Mesenteric fat pad (tissue), 1 donor: ENCODE data around the gene UVSSA. TPM values are rescaled to one million over a fixed set of nuclear protein-coding genes. Genes with fewer than 3 reads are reported as not detected.

Source experiments
- DNase-seq: peaks from one replicate; pipeline ENCODE4 v3.0.0-alpha.2; 2020; ENCODE audit warnings: low spot score
- total RNA-seq: library from RNA; stranded (reverse); fragmentation: NEBNext Ultra II Directional; extraction: Animal tissue kit (Norgen Biotek cat#: 25700); gene quantifications from one replicate; pipeline ENCODE4 v1.2.1, GENCODE V29; 2021
- donor health status: DM: yes; HTN: yes; CAD: no.

UVSSA gene
- total RNA-seq, 1 donor from 2014 or later = 19.0 TPM

DNA sequence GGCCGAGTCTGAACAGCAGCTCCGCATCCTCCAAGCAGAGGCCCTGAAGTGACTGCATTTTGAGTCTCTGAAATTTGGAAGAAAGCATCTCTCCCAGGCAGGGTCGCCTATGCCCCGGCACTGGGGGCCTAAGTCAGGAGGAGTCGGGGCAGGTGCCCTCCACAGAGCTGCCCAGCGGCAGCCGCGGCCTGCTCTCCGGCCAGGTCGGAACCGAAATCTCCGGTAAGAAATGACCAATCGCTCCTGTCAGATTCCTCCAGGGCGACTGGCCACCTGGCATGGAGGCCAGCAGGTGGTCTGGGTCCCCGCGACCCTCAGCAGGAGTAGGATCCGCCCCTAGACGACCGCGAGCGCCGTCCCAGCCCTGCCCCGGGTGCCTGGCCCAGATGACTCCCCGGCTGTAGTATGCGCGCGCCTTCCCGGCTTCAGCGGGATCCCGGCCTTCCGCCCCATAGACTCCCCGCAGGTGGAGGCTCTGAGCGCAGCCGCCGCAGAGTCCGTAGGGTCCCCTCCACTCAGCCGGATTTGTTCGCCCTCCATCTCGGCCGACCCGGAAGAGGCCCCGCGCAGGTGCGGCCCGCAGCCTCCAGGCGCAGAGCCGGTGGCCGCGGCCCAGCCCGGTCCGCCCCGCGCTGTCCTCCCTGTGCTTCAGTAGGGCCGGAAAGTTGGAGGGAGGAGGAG lies 57.7 kb downstream of the UVSSA start:
- DNase-seq = peak; percentile 81

DNA sequence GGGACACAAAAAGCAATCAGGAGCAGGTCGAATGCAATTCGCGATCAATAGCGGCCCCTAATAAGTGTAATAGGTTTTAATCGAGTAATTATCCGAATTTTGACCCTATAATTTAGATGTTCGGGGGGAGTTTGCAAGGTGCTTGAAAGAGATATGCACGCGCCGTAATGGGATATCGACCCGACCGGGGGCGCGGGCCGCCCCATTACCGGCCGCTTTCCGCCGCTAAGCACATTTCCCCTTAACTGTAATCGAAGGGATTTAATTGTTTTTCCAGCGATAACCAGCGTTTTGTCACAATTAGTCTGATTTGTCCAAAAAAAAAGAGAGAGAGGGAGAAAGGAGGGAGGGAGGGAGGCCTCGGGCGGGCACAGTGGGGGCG lies 58.2 kb downstream of the UVSSA start:
- no peak for DNase-seq

DNA sequence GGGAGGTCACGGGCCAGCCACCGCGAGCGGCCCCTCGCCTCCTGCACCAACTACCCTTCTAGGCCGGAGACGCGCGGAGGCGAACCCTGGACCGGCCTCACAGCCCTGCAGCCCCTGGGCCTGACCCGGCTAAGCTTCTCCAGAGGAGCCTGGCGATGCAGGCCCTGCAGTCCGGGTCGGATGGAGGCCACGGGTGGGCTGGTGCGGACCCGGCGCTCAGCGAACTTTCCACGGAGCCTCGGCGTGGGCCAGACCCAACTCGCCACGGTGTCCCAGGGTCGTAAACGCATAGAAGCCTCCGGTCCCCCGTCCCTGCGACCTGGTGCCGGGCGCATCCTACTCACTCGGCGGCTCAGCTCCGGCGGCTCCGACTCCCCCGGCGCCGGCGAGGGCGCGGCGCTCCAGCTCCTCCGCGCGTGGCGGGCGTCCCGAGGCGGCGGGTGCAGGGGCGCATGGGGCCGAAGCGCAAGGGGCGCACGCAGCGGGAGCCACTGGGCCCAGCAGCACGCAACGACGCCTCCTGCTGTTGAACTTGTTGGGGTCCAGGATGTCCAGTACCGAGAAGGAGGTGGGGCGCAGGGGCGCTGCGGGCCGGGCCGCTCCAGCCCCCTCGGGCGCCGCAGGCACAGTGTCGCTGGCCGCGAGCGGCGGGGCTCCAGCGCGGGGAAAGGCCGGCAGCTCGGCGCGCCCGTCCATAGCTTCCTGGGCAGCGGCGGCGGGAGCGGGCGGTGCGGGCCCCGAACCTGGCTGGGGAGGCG lies 58.8 kb downstream of the UVSSA start:
- DNase-seq = peak; percentile 86

DNA sequence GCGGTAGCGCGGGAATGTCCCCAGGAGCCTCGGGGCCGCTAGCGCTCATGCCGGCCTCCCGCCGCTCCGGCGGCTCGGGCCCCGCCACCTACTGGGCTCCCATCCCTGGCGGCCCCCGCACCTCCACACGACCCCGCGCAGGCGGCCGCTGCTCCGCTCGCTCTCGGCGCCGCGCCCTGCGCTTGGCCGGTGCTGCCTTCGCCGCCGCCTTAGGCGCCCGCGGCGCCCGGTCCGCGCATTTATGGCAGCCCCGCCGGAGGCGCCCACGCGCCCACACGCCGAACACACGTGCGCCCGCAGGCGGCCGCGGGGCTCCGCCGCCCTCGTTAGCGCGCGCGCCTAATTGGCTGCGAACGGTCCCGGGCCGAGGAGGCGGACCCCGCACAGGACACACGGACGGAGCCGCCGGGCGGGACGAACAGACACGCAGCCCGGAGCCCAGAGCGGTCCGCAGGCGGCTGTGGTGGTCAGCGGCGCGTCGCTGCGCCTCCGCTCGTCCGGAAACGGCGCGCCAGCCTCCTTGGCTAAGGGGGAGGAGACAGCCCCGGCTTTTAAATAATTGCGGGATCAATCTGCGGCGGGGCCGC lies 59.5 kb downstream of the UVSSA start, which contains the start of gene NKX1-1:
NKX1-1 (minus strand) TSS at position 49 of the 587 bp plus-strand sequence; CDS start at position 49, 0 bp downstream.
- DNase-seq = peak; percentile 88

DNA sequence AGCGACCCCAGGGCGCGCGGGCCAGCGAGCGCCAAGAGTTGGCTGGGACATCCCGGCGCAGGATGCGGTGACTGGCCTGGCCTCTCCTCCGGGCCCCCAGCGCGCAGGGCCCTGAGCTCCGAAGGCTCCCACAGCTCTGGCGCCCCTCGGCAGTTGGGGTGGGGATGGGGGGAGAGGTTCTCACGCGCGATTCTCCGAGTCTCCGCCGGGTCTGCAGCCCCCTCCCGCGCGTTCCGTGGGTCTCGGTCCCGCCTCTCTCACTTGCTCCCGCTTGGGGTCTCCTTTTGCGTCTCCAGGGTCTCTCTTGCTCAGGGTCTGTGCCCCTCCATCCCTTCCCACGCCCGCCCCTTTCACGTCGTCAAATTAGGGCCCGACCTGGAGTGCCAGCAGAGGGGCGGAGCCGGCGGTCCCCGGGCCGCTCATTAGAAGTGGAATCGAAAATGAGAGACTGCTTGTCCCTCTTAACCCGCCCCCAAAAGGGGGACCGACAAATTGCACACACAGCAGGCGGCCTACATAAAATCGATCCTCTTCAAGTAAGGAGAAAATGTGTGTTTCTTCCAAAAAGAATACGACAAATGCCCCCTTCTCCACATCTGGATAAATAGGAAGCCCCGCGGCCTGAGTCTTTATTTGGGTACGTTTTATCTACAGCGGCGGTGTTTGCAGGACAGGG lies 60.1 kb downstream of the UVSSA start:
- peak; percentile 39 for DNase-seq

DNA sequence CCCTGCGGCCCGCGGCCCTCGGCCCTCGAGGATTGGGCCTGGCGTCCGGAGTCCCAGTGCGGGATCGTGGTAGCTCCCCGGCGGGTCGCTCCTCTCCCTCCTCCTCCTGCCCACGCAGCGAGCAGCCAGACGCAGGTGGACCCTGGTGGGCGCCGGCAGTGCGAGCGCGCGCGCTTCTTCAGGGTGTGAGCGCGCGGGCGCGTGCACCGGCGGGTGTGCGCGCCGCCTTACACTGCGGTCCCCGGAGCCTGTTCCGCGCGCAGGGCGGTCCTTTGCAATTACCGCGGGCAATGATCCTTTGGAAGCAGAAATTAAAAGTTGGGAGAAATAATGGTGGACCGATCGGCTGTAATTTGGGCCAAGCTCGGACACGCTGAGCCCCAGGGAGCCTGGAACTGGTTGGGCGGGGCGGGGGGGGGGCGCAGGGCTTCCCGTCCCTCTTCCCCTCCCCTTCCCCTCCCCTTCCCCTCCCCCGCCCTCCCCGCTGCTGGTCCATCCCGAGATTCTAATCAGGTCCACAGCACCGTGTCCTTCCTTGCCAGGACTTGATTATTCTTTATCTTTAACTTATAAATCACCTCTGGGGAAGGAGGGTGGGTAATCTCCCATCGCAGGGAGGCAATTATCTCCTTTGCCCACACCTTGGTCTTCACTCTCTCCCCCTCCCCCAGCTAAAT lies 60.8 kb downstream of the UVSSA start:
- DNase-seq = peak; percentile 68

DNA sequence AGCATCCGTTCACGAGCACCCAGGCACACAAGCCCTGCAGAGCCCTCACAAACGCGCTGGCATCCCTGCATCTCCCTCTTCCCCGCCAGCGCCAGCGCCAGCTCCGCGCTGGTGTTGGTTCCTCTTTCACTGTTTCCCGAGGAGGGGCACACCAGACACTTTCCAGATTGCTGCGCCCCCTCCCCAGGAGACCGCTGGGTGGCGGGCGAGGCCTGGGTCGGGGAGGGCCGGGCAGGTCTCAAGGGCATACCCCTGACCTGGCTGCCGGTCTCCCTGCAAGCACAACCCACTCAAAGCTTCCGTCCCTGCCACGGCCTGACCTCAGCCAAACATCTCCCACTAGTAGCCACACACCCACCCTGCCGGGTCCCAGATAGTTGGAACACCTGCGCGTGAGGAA lies 61.4 kb downstream of the UVSSA start:
- peak; percentile 65 for DNase-seq

DNA sequence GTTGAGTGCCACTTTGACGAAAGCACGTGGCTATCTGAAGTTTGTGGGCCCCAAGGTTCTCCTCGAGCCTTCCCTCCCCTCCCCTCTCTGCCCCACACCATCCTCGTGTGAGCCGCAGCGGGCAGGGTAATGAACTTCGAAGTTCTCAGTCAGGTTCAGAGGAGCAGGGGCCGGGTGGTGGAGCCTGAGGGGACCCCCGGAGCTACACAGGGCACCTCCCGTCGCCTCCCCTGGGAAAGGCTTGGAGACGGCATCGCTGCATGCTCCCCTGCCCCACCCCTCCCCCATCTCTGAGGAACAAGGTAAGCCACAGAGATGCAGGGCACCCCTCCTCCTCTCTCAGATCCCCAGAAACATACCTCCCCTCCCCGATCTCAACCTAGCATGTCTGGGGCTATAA lies 62.1 kb downstream of the UVSSA start:
- DNase-seq = peak; percentile 88

DNA sequence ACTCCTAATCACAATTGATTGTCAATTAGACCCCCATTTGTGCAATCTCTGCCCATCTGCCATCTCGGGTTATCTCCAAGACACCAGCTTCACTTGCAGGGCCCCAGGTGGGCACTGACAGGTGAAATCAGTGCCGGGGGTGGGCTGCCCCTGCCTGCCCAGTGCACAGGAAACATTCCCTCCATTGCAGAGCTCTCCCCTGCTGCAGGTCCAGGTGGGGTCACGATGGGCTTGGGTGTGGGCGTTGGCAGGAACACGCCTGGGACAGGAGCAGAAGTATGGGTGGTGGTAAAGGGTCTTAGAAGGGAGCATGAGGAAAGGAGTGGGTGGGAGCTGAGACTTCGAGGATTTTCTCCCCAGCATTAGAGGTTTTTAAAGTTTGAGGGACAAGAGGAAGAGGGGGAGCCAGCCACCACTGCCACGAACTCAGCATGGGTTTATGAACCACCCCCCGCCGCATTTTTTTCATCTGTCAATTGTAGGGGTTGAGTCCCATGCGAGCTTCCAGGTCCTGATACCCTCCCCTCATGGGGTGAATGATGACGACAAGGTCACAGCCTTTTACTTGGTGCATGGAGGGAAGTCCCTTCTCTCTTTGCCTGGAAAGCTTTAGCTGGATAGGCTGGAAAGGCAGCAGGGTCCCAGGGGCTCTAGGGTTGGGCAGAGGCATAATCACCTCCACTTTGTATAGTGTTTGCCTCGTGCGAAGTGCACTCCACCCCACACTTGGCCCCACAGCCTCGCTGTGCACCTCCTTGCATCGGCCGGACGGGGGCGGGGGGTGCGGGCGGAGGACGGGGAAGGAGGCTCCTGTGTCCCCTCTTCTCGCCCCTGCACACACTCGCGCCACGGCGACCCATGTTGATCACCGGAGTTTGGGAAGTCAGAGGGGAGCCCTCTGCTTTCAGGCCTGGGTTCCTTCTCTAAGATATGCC lies 62.8 kb downstream of the UVSSA start:
- peak; percentile 84 for DNase-seq

DNA sequence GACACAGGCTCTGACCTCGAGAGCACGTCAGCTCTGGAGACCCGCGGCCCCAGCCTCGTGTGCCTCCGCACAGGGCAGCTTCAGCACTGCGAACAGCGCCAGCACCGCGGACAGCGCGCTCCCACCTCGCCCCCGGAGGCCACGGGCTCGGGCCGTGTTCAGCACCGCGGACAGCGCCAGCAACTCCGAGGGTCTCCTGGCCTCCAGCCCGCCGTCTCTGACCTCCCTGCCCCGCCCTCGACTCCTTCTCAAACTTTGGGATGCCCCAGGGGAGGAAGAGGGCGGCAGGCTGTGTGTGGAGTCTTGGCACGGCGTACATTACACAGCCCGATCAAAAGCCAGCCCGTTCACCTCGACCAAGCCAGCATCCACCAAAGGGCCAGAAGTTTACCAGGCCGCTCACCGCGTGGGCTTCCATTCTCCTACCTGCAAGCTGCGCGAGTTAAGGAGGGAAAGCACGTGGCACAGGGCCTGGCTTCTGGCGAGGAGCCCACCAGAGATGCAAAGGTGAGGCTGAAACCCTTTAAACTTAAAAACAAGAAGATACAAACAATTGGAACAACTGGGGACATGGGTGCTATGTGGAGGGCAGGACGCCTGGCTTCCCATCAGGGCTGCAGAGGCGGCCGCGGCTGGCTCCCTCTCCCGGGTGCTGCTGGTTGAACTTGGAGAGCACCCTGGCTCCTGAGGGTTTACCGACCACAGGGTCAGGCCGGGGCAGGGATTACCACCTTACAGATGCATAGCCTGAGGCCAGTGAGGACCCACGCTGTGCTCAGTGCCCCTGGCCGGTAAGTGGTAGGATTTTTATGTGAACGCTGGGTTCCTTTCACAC lies 63.7 kb downstream of the UVSSA start:
- DNase-seq = peak; percentile 87

DNA sequence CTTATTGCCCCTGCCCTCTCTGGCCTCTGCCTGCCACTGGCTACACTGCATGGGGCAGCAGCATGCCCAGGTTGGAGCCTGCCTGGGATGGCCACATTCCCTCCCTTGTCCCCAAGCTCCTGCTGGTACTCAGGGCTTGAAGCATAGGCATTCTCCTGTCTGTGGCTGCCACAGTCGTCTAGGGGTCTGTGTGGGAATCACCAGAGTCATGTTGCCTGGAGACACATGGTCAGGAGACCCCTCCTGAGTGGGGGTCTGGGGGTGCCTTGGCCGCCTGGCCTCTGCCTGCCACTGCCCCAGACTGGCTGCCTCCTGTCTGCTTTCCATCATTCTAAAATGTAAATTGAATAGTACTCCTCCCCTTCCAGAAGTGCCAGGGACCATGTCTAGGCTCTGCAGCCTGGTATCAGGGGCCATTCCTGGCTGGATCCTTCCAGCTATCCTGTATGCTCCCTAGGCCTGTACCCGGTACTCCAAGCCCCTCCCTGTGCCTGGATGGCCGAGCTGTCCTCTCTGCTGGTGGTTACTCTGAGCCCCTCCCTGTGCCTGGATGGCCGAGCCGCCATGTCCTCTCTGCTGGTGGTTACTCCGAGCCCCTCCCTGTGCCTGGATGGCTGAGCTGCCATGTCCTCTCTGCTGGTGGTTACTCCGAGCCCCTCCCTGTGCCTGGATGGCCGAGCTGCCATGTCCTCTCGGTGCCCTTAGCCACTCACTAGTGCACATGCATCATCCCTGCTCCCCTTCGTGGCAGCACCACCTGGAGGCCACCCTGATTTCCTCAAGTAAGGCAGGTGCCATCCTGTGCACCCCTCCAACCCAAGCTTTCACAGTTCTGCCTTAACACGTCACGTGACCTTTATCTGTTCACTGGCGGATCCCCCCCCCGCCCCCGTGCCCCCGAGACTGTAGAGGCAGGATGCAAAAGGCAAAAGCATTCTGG lies 64.7 kb downstream of the UVSSA start:
- peak; percentile 83 for DNase-seq

DNA sequence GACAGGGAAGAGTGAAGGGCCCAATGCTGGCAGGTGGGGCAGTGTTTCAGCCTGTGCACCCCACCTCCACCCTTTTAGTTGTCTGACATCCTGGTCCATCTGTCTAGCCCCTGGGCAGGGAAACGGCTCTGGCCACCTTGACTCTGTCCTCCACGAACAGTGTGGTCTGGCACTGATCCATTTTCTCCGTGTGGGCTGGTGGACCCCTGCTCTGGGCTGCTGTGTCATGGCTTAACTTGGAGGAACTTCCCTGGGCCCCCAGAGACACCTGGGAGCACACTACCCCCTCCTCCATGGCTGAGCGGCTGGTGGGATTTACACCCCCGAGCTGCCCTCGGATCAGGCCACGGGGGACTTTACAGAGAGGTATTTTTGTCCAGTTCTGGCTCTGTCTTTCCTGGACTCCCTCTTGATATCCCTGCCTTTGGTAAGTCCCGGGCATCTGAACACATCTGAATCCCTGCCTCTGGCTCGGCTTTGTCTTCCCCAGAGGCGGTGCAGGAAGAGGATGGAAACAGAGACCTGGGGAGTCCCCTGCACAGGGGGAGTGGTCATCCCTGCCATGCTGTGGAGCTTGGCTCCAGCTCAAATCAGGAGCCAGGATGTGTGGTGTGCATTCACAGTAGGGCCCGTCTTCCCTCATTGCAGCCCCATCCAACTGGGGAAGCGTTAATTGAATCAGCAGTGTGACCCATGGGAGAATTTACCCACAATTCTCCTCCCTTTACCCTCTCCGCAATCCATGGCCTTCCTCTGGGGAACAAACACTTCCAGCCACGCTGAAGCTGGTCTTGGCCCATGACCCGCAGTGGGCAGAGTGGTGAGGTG lies 65.6 kb downstream of the UVSSA start:
- peak; percentile 65 for DNase-seq

DNA sequence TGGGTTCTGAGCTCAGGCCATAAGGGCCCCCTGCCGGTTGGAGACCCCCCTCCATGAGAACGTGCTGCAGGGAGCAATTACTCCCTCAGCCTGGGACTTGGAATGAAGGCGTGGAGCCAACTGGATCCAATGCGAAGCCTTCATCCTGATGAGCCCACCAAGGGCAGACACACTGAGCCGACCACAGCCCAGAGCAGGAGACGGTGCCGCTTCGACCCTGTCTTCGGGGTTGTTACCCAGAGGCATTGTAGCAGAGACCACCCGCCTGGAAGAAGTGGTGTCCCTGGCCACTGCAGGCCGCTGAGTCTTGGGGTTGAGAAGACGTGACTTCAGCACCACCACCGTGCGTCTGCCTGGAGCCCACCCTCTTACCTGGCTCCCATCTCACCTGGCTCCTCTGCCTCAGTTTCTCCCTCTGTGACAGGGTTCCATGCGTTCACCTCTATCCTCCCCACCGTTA lies 66.2 kb downstream of the UVSSA start:
- peak; percentile 41 for DNase-seq

DNA sequence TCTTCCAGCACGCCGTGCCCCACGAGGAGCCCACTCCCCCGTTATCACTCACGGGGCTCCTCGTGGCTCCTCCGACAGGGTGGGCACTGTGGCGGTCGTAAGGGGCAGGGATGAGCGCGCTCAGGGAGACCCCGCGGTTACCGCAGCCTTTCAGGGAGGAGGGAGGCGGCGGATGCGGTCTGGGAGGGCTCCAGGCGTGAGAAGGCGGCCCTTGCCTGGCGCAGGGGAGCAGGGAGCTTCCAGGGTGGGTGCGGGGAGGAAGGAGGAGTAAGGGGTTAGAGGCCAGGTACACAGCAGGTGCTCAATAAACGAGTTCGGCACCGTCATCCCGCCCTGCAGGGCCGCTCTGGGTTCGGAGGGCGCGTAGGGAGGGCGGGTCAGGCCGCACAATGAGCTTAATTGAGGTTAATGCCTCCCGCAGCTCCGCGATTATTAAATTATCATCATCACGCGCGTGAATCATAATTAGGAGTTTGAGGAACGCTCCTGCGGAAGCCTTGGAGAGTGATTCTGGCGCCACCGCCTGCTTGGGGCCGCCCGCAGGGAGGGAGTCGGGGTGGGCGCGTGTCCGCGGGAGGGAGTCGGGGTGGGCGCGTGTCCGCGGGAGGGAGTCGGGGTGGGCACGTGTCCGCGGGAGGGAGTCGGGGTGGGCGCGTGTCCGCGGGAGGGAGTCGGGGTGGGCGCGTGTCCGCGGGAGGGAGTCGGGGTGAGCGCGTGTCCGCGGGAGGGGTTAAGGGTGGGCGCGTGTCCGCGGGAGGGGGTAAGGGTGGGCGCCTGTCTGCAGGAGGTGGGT lies 66.9 kb downstream of the UVSSA start:
- DNase-seq = peak; percentile 51

DNA sequence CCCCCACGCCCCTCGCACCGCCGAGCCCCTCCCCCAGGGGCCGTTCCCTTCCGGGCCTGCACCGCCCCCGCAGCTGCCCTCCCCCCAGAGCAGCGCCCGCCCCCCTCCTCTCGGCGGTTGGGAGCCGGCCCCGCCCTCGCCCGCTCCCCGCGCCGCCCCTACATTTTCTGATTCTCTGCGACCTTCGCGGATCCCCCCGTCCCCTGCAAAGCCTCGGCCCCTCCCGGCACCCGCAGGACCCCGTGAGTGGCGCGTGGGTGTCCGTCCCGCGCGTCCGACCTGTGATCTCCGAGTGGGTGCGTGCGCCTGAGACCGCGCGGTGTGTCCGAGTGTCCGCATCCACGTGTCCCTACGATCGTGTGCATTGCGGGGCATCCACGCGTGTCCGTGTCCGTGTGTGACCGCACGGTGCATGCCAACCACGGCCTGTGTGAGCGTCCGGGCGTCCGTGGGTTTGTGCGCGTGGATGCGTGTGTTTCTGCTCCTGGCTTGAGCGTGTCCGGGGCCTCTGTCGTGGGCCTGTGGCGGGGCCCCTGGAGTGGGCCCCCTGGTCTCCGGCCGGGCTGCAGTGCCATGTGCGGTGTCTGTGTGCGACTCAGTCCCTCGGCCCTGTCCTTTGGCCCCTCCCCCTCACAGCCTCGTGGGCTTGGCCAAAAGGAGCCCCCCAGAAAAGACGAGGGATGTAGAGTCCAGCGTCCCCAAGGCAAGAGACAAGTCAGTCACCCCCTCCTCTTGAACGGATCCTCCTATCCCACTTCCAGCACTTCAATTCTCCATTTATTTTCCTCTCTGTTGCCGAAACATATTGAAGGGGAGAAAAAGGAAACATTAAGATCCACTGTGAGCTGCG lies 68.0 kb downstream of the UVSSA start:
- peak; percentile 76 for DNase-seq
